Islet of Langerhans (tissue), 1 donor: Measurements from ENCODE around the gene NLGN2.

ENCODE experiments used
- FAIRE-seq: peaks from one replicate; lab custom pipeline; 2011; peaks lifted over from hg19 to GRCh38; lab: Jason Lieb, UNC

The NLGN2 gene

GRCh38 chr17:7437950-7438614 is 30.4 kb downstream of the NLGN2 start:
- FAIRE-seq: no peak

DNA sequence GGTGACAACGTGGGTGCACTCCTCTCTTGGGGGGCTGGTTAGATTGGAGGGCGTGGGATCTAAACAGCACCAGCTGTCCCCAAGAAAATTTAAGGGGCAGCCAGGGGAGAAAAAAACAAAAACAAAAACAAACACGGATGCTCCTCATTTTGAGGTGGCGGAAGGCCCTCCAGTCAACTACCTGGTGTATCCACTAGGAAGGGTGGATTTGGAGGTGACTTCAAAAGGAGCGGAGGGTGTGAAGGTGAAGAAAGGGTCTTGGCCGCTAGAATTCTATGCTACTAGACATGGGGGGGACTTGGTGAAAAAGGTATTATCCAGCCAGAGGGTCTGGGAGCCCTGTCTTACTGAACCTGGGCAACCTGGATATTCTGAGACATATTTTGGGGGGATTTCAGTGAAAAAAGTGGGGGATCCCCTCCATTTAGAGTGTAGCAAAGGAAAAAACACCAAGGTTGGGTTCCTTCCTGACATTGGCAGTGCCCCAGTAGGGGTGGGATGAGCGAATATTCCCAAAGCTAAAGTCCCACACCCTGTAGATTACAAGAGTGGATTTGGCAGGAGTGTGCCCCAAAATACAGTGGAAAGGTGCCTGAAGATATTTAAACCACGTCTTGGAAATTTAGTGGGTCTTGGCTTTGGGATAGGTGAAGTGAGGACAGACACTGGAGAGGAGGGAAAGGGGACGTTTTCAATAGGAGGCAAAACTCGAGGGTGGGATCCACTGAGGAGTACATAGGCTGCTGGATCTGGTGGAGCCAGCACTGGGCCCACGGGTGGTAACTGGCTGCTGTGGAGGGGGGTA is 31.2 kb downstream of the NLGN2 start:
- no peak for FAIRE-seq

DNA sequence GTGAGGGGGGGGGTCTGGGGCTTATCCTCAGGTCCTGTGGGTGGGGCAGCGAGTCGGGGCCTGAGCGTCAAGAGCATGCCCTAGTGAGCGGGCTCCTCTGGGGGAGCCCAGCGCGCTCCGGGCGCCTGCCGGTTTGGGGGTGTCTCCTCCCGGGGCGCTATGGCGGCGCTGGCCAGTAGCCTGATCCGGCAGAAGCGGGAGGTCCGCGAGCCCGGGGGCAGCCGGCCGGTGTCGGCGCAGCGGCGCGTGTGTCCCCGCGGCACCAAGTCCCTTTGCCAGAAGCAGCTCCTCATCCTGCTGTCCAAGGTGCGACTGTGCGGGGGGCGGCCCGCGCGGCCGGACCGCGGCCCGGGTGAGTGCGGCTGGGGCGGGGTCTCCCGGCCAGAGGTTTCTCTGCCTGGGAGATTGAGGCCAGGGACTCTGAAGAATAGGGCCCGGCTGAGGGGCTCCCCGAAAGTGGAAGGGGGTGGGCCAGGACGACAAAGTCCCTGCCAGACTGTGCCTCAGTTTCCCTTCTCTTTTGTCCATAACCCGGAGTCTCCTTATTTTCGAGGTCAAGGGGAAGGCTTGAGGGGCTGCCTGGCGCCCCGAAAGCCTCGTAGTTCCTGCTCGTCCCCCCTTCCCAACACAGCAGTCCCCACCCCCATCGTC is 31.9 kb downstream of the NLGN2 start, which contains the start of gene FGF11:
Gene FGF11, plus strand, starts transcription at position 51 of the 651 bp plus-strand sequence. Its CDS starts 109 bp downstream, at position 160.
- no peak for FAIRE-seq

DNA sequence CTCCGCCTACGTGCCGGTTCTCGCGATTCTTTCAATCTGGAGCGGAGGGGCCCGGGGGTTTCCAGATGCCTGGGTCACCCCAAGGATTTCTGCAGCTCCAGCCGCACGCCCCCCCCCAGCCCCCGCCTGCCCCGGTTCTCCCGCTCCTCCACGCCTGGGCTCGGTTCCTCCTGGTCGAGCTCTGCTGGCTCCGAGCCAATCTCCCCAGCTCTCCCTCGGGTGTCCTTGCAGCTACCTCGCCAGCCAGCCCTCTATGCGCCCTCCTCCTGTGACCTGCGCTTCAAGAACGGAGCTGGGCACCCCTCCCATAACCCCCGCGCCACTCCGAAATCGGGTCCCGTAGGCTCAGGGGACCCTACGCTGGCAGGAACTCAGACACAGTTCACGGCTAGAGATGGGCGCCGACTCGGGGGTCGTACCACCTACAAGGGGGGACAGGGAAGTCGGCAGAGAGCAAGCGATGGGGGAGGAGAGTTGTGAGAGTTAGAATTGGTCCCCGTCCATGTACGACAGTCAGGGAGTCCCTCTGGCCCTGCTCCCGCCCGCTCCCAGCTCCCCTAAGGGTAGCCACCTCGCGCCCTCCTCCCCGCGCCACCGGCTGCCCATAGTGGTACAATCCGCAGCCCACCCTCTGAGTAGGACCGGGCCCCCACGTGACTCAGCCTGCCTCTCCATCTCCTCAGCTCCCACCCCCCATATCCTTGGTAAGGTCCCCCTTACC is 32.6 kb downstream of the NLGN2 start:
- no peak for FAIRE-seq

DNA sequence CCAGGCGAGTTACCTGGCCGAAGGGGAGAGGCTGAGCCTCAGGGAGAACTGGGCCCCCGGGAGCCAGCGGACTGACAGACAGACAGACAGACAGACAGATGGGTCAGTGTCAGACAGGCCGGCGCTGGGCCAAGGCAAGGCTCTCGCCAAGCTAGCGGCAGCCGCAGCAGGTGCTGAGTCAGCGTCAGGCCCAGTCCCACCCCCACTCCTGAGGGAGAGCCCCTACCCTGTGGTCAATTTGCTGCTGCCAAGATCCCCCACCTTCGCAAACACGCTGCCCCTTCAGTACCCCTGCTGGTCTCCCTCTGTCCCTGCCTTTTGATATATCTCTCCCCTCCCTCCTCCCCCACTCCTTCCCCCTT is 33.2 kb downstream of the NLGN2 start:
- no peak for FAIRE-seq

GRCh38 chr17:7441266-7441665 is 33.6 kb downstream of the NLGN2 start:
- no peak for FAIRE-seq

DNA sequence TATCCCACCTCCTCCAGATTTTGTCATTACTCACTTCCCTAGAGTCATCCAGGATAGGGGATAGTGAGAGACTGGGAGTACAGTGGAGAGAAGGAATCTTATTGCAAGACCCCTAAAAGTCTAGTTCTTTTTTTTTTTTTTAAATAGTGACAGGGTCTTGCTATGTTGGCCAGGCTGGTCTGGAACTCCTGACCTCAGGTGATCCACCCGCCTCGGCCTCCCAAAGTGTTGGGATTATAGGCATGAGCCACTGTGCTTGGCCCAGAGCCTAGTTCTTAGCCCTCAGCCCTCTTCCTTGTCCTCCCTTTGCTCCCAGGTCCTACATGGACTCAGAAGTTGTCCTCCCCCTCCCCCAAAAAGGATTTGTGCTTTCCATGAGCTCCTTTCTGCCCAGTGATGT is 34.5 kb downstream of the NLGN2 start:
- FAIRE-seq: no peak

GRCh38 chr17:7443499-7444485 is 36.1 kb downstream of the NLGN2 start:
- FAIRE-seq: no peak

DNA sequence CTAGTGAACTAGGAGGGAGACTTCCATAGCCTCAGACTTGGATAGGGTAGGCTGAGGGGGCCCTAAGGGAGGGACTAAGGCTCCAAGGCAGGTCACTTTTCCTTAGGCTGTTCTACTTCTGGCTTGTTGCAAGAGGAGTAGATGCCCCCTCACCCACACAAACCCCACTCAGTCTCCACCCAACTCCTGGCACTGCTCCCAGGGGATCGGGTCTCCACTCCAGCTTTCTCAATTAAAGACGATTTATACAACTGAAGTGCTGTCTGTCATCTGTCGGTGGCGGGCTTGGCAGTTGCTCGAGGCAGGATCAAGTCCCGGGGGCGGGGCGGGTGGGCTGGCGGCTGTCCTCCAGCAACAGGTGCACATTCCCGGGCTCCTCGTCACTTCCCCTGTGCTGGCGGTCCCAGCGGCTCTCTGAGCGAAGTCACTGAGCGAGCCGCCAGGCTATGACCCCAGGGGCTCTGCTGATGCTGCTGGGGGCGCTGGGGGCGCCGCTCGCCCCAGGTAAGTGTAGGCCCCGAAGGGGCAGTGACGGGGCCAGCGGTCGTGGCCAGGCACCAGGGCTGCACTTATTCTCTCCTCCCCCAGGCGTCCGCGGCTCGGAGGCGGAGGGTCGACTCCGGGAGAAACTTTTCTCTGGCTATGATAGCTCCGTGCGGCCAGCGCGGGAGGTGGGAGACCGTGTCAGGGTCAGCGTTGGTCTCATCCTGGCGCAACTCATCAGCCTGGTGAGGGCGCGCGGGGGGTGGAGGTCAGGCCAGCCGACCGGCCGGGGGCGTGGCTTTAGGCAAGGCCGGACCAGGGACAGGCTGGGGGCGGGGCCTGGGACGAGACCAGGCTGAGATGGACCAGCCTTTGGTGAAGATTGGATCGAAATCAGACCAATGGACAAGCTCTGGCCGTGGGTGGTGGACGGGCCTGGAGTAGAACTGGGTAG is 37.3 kb downstream of the NLGN2 start, which contains the start of gene CHRNB1:
Gene CHRNB1, plus strand, starts transcription at position 380 of the 937 bp plus-strand sequence. Its CDS starts 67 bp downstream, at position 447.
- no peak for FAIRE-seq

DNA sequence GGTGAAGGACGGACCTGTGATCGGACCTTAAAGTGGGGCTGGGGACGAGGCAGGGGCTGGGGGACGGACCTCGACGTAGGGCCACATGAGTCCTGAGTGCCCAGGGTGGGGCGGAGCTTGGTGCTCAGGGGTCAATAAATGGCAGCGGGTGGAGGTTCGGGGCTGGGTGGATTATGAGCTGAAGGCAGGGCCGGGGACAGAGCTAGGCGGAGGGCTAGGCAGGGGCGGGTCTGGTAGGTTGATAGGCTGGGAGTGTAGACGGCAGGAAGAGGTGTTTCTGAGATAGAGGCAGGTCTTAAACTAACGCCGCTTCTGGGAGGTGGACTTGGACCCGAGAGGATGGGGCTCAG is 37.9 kb downstream of the NLGN2 start:
- FAIRE-seq: no peak

DNA sequence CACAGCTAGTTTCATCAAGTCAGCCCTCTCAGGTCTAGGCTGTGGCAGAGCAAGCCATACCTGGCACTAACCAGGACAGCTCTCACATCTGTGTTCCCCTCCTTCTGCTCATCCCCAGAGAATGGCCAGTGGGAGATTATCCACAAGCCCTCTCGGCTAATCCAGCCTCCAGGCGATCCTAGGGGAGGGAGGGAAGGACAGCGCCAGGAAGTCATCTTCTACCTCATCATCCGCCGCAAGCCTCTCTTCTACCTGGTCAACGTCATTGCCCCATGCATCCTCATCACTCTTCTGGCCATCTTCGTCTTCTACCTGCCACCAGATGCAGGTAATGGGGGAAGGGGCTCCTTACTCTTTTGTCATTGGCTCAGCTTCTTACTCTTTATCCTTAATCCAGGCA is 40.8 kb downstream of the NLGN2 start:
- FAIRE-seq: no peak

GRCh38 chr17:7459961-7460545 is 52.4 kb downstream of the NLGN2 start:
- FAIRE-seq: no peak

- FAIRE-seq: no peak
These were observed 53.4 kb downstream of the NLGN2 start for GRCh38 chr17:7460850-7461660.

- no peak for FAIRE-seq
These were observed 55.1 kb downstream of the NLGN2 start for GRCh38 chr17:7462474-7463371.

DNA sequence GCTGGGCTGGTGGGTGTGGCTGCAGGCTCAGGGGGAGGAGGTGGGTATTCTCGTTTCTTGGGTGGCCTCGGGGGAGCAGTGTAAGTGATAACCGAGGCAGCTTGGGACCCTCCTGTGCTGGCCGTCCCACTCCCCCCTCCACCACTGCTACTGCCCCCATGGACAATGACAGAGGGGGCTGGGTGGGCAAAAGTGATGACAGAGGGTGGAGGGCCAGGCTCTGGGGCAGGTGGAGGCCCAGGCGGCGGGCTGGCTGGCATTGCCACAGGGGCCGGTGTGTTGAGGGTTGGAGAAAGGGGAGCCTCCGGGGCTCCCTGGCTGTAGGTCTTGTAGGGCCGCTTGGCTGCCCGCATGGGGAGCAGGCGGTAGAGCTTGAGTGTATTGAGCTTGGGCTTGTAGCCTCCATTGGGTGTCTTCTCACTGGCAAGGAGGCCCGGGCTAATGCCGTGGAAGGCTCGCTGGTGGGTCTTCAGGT is 55.8 kb downstream of the NLGN2 start:
- no peak for FAIRE-seq

DNA sequence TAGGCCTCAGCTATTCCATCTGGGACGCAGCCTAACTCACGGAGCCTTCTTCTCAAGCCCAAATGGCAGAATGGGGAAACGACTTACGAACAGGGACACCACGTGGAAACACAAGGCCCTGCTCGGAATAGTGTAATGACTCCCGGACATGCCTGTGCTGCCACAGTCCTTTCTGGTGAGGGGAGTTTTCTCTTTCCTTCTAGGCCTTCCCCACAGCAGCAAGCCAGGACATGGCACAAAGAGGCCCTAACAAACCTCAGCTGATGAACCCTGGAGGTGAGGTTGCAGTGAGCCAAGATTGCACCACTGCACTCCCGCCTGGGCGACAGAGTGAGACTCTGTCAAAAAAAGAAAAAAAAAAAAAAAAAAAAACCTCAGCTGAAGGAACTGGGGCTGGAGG is 56.4 kb downstream of the NLGN2 start:
- FAIRE-seq: no peak

- no peak for FAIRE-seq
These were observed 58.1 kb downstream of the NLGN2 start for GRCh38 chr17:7465597-7466275.
